Mesodermal cell (in vitro differentiated cells): ENCODE data around the gene TAF11L14.

Experiments
- H3K27ac ChIP-seq: 2 replicates; pipeline ENCODE4 v1.7.0; 2013; ENCODE audit warnings: mild to moderate bottlenecking, low read depth, low read length, moderate library complexity; ENCODE audit not compliant: severe bottlenecking
- H3K36me3 ChIP-seq: 2 replicates; pipeline ENCODE4 v1.7.1; 2013; ENCODE audit warnings: mild to moderate bottlenecking, low read length, moderate library complexity; ENCODE audit not compliant: control insufficient read depth, insufficient read depth
- H3K4me1 ChIP-seq: one replicate; pipeline ENCODE4 v1.7.1; 2013; ENCODE audit warnings: mild to moderate bottlenecking, low read length; ENCODE audit not compliant: insufficient read depth, control insufficient read depth, poor library complexity, severe bottlenecking
- H3K4me3 ChIP-seq: 2 replicates; pipeline ENCODE4 v1.7.0; 2013; ENCODE audit warnings: low read length, control low read depth, mild to moderate bottlenecking; ENCODE audit not compliant: insufficient read depth, poor library complexity, severe bottlenecking; ENCODE audit errors: extremely low read depth
- H3K9me3 ChIP-seq: 2 replicates; pipeline ENCODE4 v1.7.1; 2013; ENCODE audit warnings: mild to moderate bottlenecking, low read length, moderate library complexity; ENCODE audit not compliant: control insufficient read depth
- WGBS, 2 experiments: methylation state at CpG; one replicate each; pipeline ENCODE4 v1.1.5; 2013; ENCODE audit warnings: missing lambda C conversion rate in 2 of 2; ENCODE audit not compliant: insufficient coverage in 2 of 2; 5-methylcytosine and 5-hydroxymethylcytosine counted together

TAF11L14 gene

GRCh38 chr5:17679597-17680203, 45.4 kb downstream of the TAF11L14 start:
- H3K27ac ChIP-seq: no peak overlapping the region
- H3K9me3 ChIP-seq: no peaks in the 10 kb centered on the region
- no peaks in the 10 kb centered on the region for H3K4me1 ChIP-seq
- 93 to 100% methylated on average over 5 to 6 of the region's 8 CpGs for WGBS, 2 experiments
- H3K4me3 ChIP-seq: no peak overlapping the region
- no peaks in the 10 kb centered on the region for H3K36me3 ChIP-seq

GRCh38 chr5:17680737-17681136, 46.5 kb downstream of the TAF11L14 start:
- no peak overlapping the region for H3K27ac ChIP-seq
- H3K4me3 ChIP-seq: no peak overlapping the region
- H3K9me3 ChIP-seq: no peaks in the 10 kb centered on the region
- no peaks in the 10 kb centered on the region for H3K4me1 ChIP-seq
- no peaks in the 10 kb centered on the region for H3K36me3 ChIP-seq
- 100% methylated on average over 1 of the region's 2 CpGs for WGBS, 2 experiments
